Liver (tissue), 9 donors: ENCODE results near the gene SFMBT2. TPM values are rescaled to one million over a fixed set of nuclear protein-coding genes. Genes with fewer than 3 reads are reported as not detected.

Experiments
- DNase-seq: peaks from one replicate; pipeline ENCODE4 v3.0.0-alpha.2; 2017; ENCODE audit warnings: low spot score
- H3K27ac ChIP-seq, 2 donors: one replicate each; pipeline ENCODE4 v1.7.0; 2013; ENCODE audit warnings: inconsistent platforms in 2 of 2, low read length in 2 of 2, control low read depth in 1 of 2, low read depth in 1 of 2, mild to moderate bottlenecking in 1 of 2
- H3K27me3 ChIP-seq, 4 donors: one replicate each; pipeline versions ENCODE4 v1.6.1 to v1.7.0; 2013; ENCODE audit warnings: low read length in 3 of 4, inconsistent platforms in 1 of 4, mild to moderate bottlenecking in 1 of 4, moderate library complexity in 1 of 4; ENCODE audit not compliant: control insufficient read depth in 4 of 4, insufficient read depth in 4 of 4
- H3K36me3 ChIP-seq, 4 donors: one replicate each; pipeline versions ENCODE4 v1.6.1 to v1.7.0; 2013; ENCODE audit warnings: low read length in 3 of 4, mild to moderate bottlenecking in 3 of 4, low read depth in 1 of 4, moderate library complexity in 1 of 4; ENCODE audit not compliant: control insufficient read depth in 4 of 4, insufficient read depth in 3 of 4
- H3K4me1 ChIP-seq, 4 donors: one replicate each; pipeline versions ENCODE4 v1.6.1 to v1.7.0; 2013; ENCODE audit warnings: low read length in 3 of 4, mild to moderate bottlenecking in 3 of 4, moderate library complexity in 1 of 4; ENCODE audit not compliant: control insufficient read depth in 4 of 4, insufficient read depth in 4 of 4
- H3K4me3 ChIP-seq, 3 donors: one replicate each; pipeline versions ENCODE4 v1.6.1 to v1.7.0; 2013; ENCODE audit warnings: low read length in 3 of 3, control low read depth in 1 of 3, low read depth in 1 of 3, mild to moderate bottlenecking in 1 of 3
- H3K9ac ChIP-seq, 2 donors: one replicate each; pipeline ENCODE4 v1.7.0; 2013; ENCODE audit warnings: low read length in 2 of 2, mild to moderate bottlenecking in 2 of 2, moderate library complexity in 2 of 2, control low read depth in 1 of 2, low read depth in 1 of 2
- H3K9me3 ChIP-seq, 4 donors: one replicate each; pipeline versions ENCODE4 v1.6.1 to v1.7.0; 2013; ENCODE audit warnings: low read length in 3 of 4; ENCODE audit not compliant: control insufficient read depth in 4 of 4
- ATF3 ChIP-seq: IDR thresholded peaks from 2 replicates; pipeline ENCODE4 v1.6.1; 2016; ENCODE audit warnings: antibody characterized with exemption
- FOXA1 ChIP-seq: IDR thresholded peaks from 2 replicates; pipeline ENCODE4 v1.6.1; 2016; ENCODE audit warnings: antibody characterized with exemption
- GABPA ChIP-seq, 2 donors: IDR thresholded peaks in 1 of 2; conservative IDR thresholded peaks in 1 of 2; 2 replicates each; pipeline ENCODE4 v1.6.1; 2016; ENCODE audit warnings: antibody characterized with exemption in 2 of 2, mild to moderate bottlenecking in 1 of 2, moderate library complexity in 1 of 2
- HNF4A ChIP-seq, 2 donors: conservative IDR thresholded peaks; 2 replicates each; pipeline ENCODE4 v1.6.1; 2016; ENCODE audit warnings: antibody characterized with exemption in 2 of 2, mild to moderate bottlenecking in 2 of 2
- JUND ChIP-seq, 2 donors: IDR thresholded peaks; 2 replicates each; pipeline ENCODE4 v1.6.1; 2016; ENCODE audit warnings: antibody characterized with exemption in 2 of 2
- NR2F2 ChIP-seq: IDR thresholded peaks from 2 replicates; pipeline ENCODE4 v1.6.1; 2016; ENCODE audit warnings: antibody characterized with exemption
- RAD21 ChIP-seq, 2 donors: IDR thresholded peaks; 2 replicates each; pipeline ENCODE4 v1.6.1; 2016; ENCODE audit warnings: antibody characterized with exemption in 2 of 2, mild to moderate bottlenecking in 2 of 2
- ZBTB33 ChIP-seq: IDR thresholded peaks from 2 replicates; pipeline ENCODE4 v1.6.1; 2016; ENCODE audit warnings: antibody characterized with exemption
- WGBS: extraction: QIAGEN DNeasy Blood & Tissue Kit; methylation state at CpG from one replicate; pipeline ENCODE4 v1.1.7; 2013; 5-methylcytosine and 5-hydroxymethylcytosine counted together
- polyA plus RNA-seq, 2 donors: library from polyadenylated mRNA; stranded (reverse) in 1 of 2; unstranded in 1 of 2; fragments of 200-250 nt in 1 of 2; fragments of >200 nt in 1 of 2; fragmentation: Nextera tagmentation in 1 of 2; extraction: Ambion mirVana in 1 of 2; gene quantifications; one replicate each; pipeline versions ENCODE4 v1.2.1 to v1.2.3, GENCODE V29; 2013 to 2015
- total RNA-seq, 2 donors: library from RNA; depleted of rRNA; stranded (reverse); fragments of >200 nt; gene quantifications; one replicate each; pipeline ENCODE4 v1.2.3, GENCODE V29; 2014
- TF ChIP-seq, protein P1 (sequence below): IDR thresholded peaks from 2 replicates; pipeline ENCODE4 v1.6.1; 2016; ENCODE audit warnings: antibody characterized with exemption, mild to moderate bottlenecking
- TF ChIP-seq, protein P2 (sequence below): IDR thresholded peaks from 2 replicates; pipeline ENCODE4 v1.6.1; 2016; ENCODE audit warnings: antibody characterized with exemption
- TF ChIP-seq, protein P3 (sequence below): fragments of 150-350 bp; IDR thresholded peaks from 2 replicates; pipeline ENCODE4 v1.5.1; 2017; ENCODE audit warnings: improper control_type of control experiment, low read depth, low read length; ENCODE audit not compliant: missing input control
- donor health status: healthy.
- donor health status: healthy.
- donor health status: healthy.
- donor health status: healthy.
- donor health status: healthy.

The SFMBT2 gene
- total and polyA plus RNA-seq, 4 donors, result 0.46 to 2.8 (median 1.5) TPM

GRCh38 chr10:7189909-7190308 lies 220.9 kb downstream of the SFMBT2 start:
- Histone ChIP-seq H3K4me1 (peaks cover 0 to 3% (median 1%) of the 10 kb centered on the region in 4 donors), H3K4me3 (no peak overlapping the region), H3K27ac (no peak overlapping the region), H3K36me3 (no peaks in the 10 kb centered on the region), H3K9me3 (peaks cover 0 to 3% (median 0%) of the 10 kb centered on the region in 4 donors), H3K9ac (no peak overlapping the region), H3K27me3 (peaks cover 0 to 4% (median 0%) of the 10 kb centered on the region in 4 donors)
- whole genome bisulfite sequencing, result 85% methylated on average over 11 of the region's 11 CpGs
- no peak for DNase-seq
- TF ChIP-seq, protein P1, sequence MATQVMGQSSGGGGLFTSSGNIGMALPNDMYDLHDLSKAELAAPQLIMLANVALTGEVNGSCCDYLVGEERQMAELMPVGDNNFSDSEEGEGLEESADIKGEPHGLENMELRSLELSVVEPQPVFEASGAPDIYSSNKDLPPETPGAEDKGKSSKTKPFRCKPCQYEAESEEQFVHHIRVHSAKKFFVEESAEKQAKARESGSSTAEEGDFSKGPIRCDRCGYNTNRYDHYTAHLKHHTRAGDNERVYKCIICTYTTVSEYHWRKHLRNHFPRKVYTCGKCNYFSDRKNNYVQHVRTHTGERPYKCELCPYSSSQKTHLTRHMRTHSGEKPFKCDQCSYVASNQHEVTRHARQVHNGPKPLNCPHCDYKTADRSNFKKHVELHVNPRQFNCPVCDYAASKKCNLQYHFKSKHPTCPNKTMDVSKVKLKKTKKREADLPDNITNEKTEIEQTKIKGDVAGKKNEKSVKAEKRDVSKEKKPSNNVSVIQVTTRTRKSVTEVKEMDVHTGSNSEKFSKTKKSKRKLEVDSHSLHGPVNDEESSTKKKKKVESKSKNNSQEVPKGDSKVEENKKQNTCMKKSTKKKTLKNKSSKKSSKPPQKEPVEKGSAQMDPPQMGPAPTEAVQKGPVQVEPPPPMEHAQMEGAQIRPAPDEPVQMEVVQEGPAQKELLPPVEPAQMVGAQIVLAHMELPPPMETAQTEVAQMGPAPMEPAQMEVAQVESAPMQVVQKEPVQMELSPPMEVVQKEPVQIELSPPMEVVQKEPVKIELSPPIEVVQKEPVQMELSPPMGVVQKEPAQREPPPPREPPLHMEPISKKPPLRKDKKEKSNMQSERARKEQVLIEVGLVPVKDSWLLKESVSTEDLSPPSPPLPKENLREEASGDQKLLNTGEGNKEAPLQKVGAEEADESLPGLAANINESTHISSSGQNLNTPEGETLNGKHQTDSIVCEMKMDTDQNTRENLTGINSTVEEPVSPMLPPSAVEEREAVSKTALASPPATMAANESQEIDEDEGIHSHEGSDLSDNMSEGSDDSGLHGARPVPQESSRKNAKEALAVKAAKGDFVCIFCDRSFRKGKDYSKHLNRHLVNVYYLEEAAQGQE, result no peak

DNA sequence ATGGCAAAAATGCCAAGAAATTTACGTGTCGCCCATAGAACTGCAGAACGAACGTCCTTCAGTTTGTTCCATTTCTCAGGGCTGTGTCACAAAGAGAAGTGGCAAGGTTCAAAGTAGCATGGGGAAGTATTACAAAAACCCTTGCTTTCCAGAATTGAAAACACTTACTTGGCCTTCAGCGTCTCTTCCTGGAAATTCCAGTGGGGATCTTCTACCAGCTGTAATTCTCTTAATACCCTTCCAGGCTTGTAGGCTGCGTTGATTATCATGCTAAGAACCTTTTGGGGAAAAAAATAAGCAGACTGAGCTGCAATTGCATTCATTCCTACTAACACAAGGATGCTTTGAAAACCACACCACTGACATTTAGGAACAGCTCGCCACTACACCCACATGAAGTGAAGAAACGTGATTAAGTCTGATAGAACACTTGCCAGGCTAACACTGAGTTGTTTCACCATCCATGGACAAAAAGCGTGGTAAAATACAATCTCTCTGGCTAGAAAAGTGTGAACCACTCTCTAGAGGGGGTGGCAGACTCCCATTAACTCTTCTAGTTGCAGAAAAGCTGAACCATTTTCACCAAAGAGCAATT lies 222.3 kb downstream of the SFMBT2 start:
- peaks cover 0 to 3% (median 0%) of the 10 kb centered on the region in 4 donors for H3K9me3 ChIP-seq
- H3K4me3 ChIP-seq, result no peak overlapping the region
- peaks cover 0 to 4% (median 1%) of the 10 kb centered on the region in 4 donors for H3K4me1 ChIP-seq
- peaks cover 0 to 8% (median 0%) of the 10 kb centered on the region in 4 donors for H3K27me3 ChIP-seq
- no peak overlapping the region for H3K27ac ChIP-seq
- no peaks in the 10 kb centered on the region for H3K36me3 ChIP-seq
- TF ChIP-seq, protein P2, sequence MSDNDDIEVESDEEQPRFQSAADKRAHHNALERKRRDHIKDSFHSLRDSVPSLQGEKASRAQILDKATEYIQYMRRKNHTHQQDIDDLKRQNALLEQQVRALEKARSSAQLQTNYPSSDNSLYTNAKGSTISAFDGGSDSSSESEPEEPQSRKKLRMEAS, result no peak
- TF ChIP-seq ATF3, result no peak
- TF ChIP-seq RAD21 (IDR thresholded peaks at IDR 0.05), result no peak
- no peak for TF ChIP-seq HNF4A (conservative IDR thresholded peaks at IDR 0.05)
- TF ChIP-seq, protein P3, sequence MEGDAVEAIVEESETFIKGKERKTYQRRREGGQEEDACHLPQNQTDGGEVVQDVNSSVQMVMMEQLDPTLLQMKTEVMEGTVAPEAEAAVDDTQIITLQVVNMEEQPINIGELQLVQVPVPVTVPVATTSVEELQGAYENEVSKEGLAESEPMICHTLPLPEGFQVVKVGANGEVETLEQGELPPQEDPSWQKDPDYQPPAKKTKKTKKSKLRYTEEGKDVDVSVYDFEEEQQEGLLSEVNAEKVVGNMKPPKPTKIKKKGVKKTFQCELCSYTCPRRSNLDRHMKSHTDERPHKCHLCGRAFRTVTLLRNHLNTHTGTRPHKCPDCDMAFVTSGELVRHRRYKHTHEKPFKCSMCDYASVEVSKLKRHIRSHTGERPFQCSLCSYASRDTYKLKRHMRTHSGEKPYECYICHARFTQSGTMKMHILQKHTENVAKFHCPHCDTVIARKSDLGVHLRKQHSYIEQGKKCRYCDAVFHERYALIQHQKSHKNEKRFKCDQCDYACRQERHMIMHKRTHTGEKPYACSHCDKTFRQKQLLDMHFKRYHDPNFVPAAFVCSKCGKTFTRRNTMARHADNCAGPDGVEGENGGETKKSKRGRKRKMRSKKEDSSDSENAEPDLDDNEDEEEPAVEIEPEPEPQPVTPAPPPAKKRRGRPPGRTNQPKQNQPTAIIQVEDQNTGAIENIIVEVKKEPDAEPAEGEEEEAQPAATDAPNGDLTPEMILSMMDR, result no peak
- TF ChIP-seq NR2F2, result no peak
- H3K9ac ChIP-seq, result no peak overlapping the region
- DNase-seq, result no peak
- 79% methylated on average over 9 of the region's 9 CpGs for WGBS

DNA sequence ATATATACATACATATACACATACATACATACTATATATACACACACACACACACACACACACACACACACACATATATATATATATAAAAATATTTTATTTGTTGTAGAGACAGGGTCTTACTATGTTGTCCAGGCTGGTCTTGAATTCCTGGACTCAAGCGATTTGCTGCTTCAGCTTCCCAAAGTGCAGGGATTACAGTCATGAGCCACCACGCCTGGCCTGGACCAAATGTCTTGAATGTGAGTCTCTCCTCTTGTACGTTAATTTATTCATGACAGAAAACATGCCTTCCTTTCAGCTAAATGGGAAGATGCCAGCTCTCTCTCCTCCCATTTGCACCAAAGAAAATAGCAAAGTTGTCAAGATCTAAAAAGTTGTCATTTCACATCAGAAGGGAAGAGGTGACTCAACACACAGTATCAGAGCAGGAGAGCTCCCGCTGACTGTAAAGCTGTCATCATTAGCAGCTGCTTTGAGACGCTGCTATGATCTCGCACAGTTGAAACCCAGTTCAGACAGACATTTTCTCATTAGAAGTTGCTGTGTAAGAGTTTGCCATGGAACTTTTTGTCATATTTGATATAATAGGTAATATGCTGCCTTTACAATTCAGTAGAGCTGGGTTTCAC lies 224.3 kb downstream of the SFMBT2 start:
- no peak overlapping the region for H3K4me3 ChIP-seq
- TF ChIP-seq FOXA1 (no peak), ZBTB33 (no peak), GABPA (IDR thresholded peaks at IDR 0.05 in 1 of 2, conservative IDR thresholded peaks at IDR 0.05 in 1 of 2) (no peak), JUND (IDR thresholded peaks at IDR 0.05) (no peak)
- H3K4me1 ChIP-seq, result peaks cover 0 to 4% (median 1%) of the 10 kb centered on the region in 4 donors
- H3K9ac ChIP-seq, result no peak overlapping the region
- peaks cover 0 to 8% (median 0%) of the 10 kb centered on the region in 4 donors for H3K27me3 ChIP-seq
- H3K36me3 ChIP-seq, result no peaks in the 10 kb centered on the region
- no peak for DNase-seq
- 92% methylated on average over 6 of the region's 6 CpGs for WGBS
- H3K9me3 ChIP-seq, result peaks cover 0 to 3% (median 0%) of the 10 kb centered on the region in 4 donors
- H3K27ac ChIP-seq, result no peak overlapping the region
